HUDEP-2 (cell line): ENCODE results near the gene SMG6.

Experiments used
- DNase-seq, 76 experiments: peaks; one replicate each; lab custom pipeline; 2025; ENCODE audit not compliant: unreplicated experiment in 76 of 76; lab: John Stamatoyannopoulos, UW

The SMG6 gene

GRCh38 chr17:2084766-2085647 lies 218.6 kb downstream of the SMG6 start:
- DNase-seq: no peak

GRCh38 chr17:2084036-2084765 lies 219.4 kb downstream of the SMG6 start:
- no peak for DNase-seq

GRCh38 chr17:2083613-2084035 lies 220.0 kb downstream of the SMG6 start:
- DNase-seq: no peak

- DNase-seq: no peak
Observed at GRCh38 chr17:2082003-2082781, 221.4 kb downstream of the SMG6 start.

- DNase-seq: no peak
Observed at GRCh38 chr17:2081564-2081963, 222.0 kb downstream of the SMG6 start.

GRCh38 chr17:2077040-2077439 lies 226.5 kb downstream of the SMG6 start:
- no peak for DNase-seq

- no peak for DNase-seq
Observed at GRCh38 chr17:2076087-2076984, 227.2 kb downstream of the SMG6 start.

- no peak for DNase-seq
Observed at GRCh38 chr17:2075336-2076086, 228.1 kb downstream of the SMG6 start.

GRCh38 chr17:2074919-2075318 lies 228.7 kb downstream of the SMG6 start:
- no peak for DNase-seq

GRCh38 chr17:2071455-2072281 lies 231.9 kb downstream of the SMG6 start:
- DNase-seq: no peak

- DNase-seq: no peak
Observed at GRCh38 chr17:2071024-2071385, 232.6 kb downstream of the SMG6 start.

GRCh38 chr17:2070241-2071023 lies 233.2 kb downstream of the SMG6 start:
- peak in 19 of 76 experiments; percentile 4 to 56 (median 30) for DNase-seq

- no peak for DNase-seq
Observed at GRCh38 chr17:2068519-2069051, 235.0 kb downstream of the SMG6 start.

- DNase-seq: no peak
Observed at GRCh38 chr17:2068031-2068518, 235.5 kb downstream of the SMG6 start.

- DNase-seq: no peak
Observed at GRCh38 chr17:2067608-2068024, 236.0 kb downstream of the SMG6 start.

GRCh38 chr17:2067048-2067561 lies 236.5 kb downstream of the SMG6 start:
- DNase-seq: no peak

- DNase-seq: no peak
Observed at GRCh38 chr17:2065949-2066400, 237.6 kb downstream of the SMG6 start.
